ENCODE results near the gene CLDN5. TPM values are rescaled to one million over a fixed set of nuclear protein-coding genes. Genes with fewer than 3 reads are reported as not detected.

Gene CLDN5
- total and polyA plus RNA-seq, 2 donors (not counting 1 experiment from before 2014, with no cell fraction given), result not detected

GRCh38 chr22:19499880-19500242, 24.3 kb downstream of the CLDN5 start:
- H3K9me3 Mint-ChIP-seq (ENCODE audit: insufficient read depth), result no peaks in the 10 kb centered on the region
- no peak overlapping the region for H3K4me3 ChIP-seq (ENCODE audit: control extremely low read depth in 1 of 5, extremely low read depth in 1 of 5, insufficient read depth in 1 of 5, low read depth in 2 of 5, low read length in 4 of 5)
- H3K9ac ChIP-seq (ENCODE audit: low read length), result no peak overlapping the region
- no peaks in the 10 kb centered on the region for H3K27me3 ChIP-seq (replicated peaks in 1 of 4; ENCODE audit: control extremely low read depth in 1 of 4, control insufficient read depth in 3 of 4, insufficient read depth in 4 of 4, low read length in 3 of 4)
- no peak overlapping the region for H3K27ac Mint-ChIP-seq
- no peak overlapping the region for H3K27ac ChIP-seq (ENCODE audit: low read length in 2 of 2)
- ChIA-PET POLR2A (no interaction called here), CTCF (interaction anchor here (0.6 to 1.0 kb wide), 2 partner anchors 102 to 130 kb away, joined by 3 to 4 read pairs; no protein-coding TSS in a partner anchor)
- intact Hi-C loops (cut with micrococcal nuclease), result no loop called here
- H4K20me1 ChIP-seq (ENCODE audit: control insufficient read depth, insufficient read depth, low read length, poor library complexity, severe bottlenecking), result no peaks in the 10 kb centered on the region
- no peaks in the 10 kb centered on the region for H3K27me3 Mint-ChIP-seq
- DNase-seq (no peak), ATAC-seq (ENCODE audit: low read depth) (no peak)
- no peaks in the 10 kb centered on the region for H3K79me2 ChIP-seq (ENCODE audit: control insufficient read depth, insufficient read depth, low read length)
- no peak overlapping the region for H2AFZ ChIP-seq (ENCODE audit: insufficient read depth, low read depth, low read length, poor library complexity, severe bottlenecking)
- no peaks in the 10 kb centered on the region for H3K4me1 Mint-ChIP-seq
- WGBS (ENCODE audit: insufficient coverage), result 100% methylated on average over 4 of the region's 4 CpGs
- H3K9me3 ChIP-seq (ENCODE audit: control extremely low read depth in 1 of 3, control insufficient read depth in 2 of 3, insufficient read depth in 1 of 3, low read length in 2 of 3), result no peaks in the 10 kb centered on the region
- no peak overlapping the region for H3K4me2 ChIP-seq (replicated peaks; ENCODE audit: low read depth, low read length, poor library complexity, severe bottlenecking)
- TF ChIP-seq, protein P1, sequence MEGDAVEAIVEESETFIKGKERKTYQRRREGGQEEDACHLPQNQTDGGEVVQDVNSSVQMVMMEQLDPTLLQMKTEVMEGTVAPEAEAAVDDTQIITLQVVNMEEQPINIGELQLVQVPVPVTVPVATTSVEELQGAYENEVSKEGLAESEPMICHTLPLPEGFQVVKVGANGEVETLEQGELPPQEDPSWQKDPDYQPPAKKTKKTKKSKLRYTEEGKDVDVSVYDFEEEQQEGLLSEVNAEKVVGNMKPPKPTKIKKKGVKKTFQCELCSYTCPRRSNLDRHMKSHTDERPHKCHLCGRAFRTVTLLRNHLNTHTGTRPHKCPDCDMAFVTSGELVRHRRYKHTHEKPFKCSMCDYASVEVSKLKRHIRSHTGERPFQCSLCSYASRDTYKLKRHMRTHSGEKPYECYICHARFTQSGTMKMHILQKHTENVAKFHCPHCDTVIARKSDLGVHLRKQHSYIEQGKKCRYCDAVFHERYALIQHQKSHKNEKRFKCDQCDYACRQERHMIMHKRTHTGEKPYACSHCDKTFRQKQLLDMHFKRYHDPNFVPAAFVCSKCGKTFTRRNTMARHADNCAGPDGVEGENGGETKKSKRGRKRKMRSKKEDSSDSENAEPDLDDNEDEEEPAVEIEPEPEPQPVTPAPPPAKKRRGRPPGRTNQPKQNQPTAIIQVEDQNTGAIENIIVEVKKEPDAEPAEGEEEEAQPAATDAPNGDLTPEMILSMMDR (IDR thresholded peaks at IDR 0.05), result no peak
- TF ChIP-seq EZH2 (IDR thresholded peaks at IDR 0.05; ENCODE audit: borderline replicate concordance, insufficient read depth, low read depth, low read length, poor library complexity, severe bottlenecking), result no peak
- no peaks in the 10 kb centered on the region for H3K4me1 ChIP-seq (ENCODE audit: control insufficient read depth in 2 of 2, insufficient read depth in 2 of 2, low read length in 2 of 2)
- H3K36me3 ChIP-seq (replicated peaks in 1 of 2; ENCODE audit: control extremely low read depth in 1 of 2, control insufficient read depth in 1 of 2, extremely low read depth in 1 of 2, insufficient read depth in 2 of 2, low read length in 1 of 2), result no peaks in the 10 kb centered on the region
- no peak overlapping the region for H3K4me3 Mint-ChIP-seq

GRCh38 chr22:19499236-19499879, 24.9 kb downstream of the CLDN5 start:
- 99% methylated on average over 7 of the region's 7 CpGs for WGBS (ENCODE audit: insufficient coverage)
- no peak for DNase-seq

More at GRCh38 chr22:19499236-19499879, 24.9 kb downstream of the CLDN5 start:
- Histone ChIP-seq H3K27me3 (replicated peaks in 1 of 4; ENCODE audit: control extremely low read depth in 1 of 4, control insufficient read depth in 3 of 4, insufficient read depth in 4 of 4, low read length in 3 of 4) (no peaks in the 10 kb centered on the region), H3K36me3 (replicated peaks in 1 of 2; ENCODE audit: control extremely low read depth in 1 of 2, control insufficient read depth in 1 of 2, extremely low read depth in 1 of 2, insufficient read depth in 2 of 2, low read length in 1 of 2) (no peaks in the 10 kb centered on the region), H3K79me2 (ENCODE audit: control insufficient read depth, insufficient read depth, low read length) (no peaks in the 10 kb centered on the region), H3K27ac (ENCODE audit: low read length in 2 of 2) (no peak overlapping the region), H3K4me1 (ENCODE audit: control insufficient read depth in 2 of 2, insufficient read depth in 2 of 2, low read length in 2 of 2) (no peaks in the 10 kb centered on the region), H4K20me1 (ENCODE audit: control insufficient read depth, insufficient read depth, low read length, poor library complexity, severe bottlenecking) (no peaks in the 10 kb centered on the region), H3K9me3 (ENCODE audit: control extremely low read depth in 1 of 3, control insufficient read depth in 2 of 3, insufficient read depth in 1 of 3, low read length in 2 of 3) (no peaks in the 10 kb centered on the region), H3K4me2 (replicated peaks; ENCODE audit: low read depth, low read length, poor library complexity, severe bottlenecking) (no peak overlapping the region), H3K4me3 (ENCODE audit: control extremely low read depth in 1 of 5, extremely low read depth in 1 of 5, insufficient read depth in 1 of 5, low read depth in 2 of 5, low read length in 4 of 5) (no peak overlapping the region), H3K9ac (ENCODE audit: low read length) (no peak overlapping the region), H2AFZ (ENCODE audit: insufficient read depth, low read depth, low read length, poor library complexity, severe bottlenecking) (no peak overlapping the region)
- ChIA-PET CTCF (interaction anchor here (0.6 kb wide), 1 partner anchor 102 kb away, joined by 3 read pairs; no protein-coding TSS in a partner anchor), POLR2A (no interaction called here)
- no peak overlapping the region for H3K4me3 Mint-ChIP-seq
- intact Hi-C loops (cut with micrococcal nuclease), result no loop called here
- no peak overlapping the region for H3K27ac Mint-ChIP-seq
- ATAC-seq (ENCODE audit: low read depth), result no peak
- no peaks in the 10 kb centered on the region for H3K4me1 Mint-ChIP-seq
- no peaks in the 10 kb centered on the region for H3K27me3 Mint-ChIP-seq
- TF ChIP-seq, protein P1 (IDR thresholded peaks at IDR 0.05), result no peak
- no peak for TF ChIP-seq EZH2 (IDR thresholded peaks at IDR 0.05; ENCODE audit: borderline replicate concordance, insufficient read depth, low read depth, low read length, poor library complexity, severe bottlenecking)
- no peaks in the 10 kb centered on the region for H3K9me3 Mint-ChIP-seq (ENCODE audit: insufficient read depth)
